ENCODE results near the gene MDM2. TPM values are rescaled to one million over a fixed set of nuclear protein-coding genes. Genes with fewer than 3 reads are reported as not detected.

MDM2 gene
- total RNA-seq, 2 experiments from 2014 or later = 143 to 318 TPM

GRCh38 chr12:68827895-68828671, 20.1 kb downstream of the MDM2 start:
- intact Hi-C loops (cut with micrococcal nuclease; ENCODE audit: unreplicated experiment) = no loop called here
- peaks cover 21% of the 10 kb centered on the region; the same call in 1 of the 2 replicates for H4K20me1 ChIP-seq (ENCODE audit: insufficient read depth, low read length)
- H3K4me2 ChIP-seq (ENCODE audit: low read length) = no peak overlapping the region
- H3K9me2 ChIP-seq (ENCODE audit: insufficient read depth, low read length) = no peaks in the 10 kb centered on the region
- peaks cover 61% of the 10 kb centered on the region for H3K79me2 ChIP-seq (ENCODE audit: insufficient read depth, low read depth, low read length)
- H3K9me3 ChIP-seq (ENCODE audit: low read length) = no peaks in the 10 kb centered on the region
- ChIA-PET POLR2A (interaction anchor here (0.8 to 1.3 kb wide), 7 partner anchors 8 to 55 kb away, joined by 3 to 9 read pairs (median 3); no protein-coding TSS in a partner anchor), CTCF (ENCODE audit: unreplicated experiment) (interaction anchor here (0.6 kb wide), 1 partner anchor 121 kb away, joined by 3 read pairs; no protein-coding TSS in a partner anchor)
- DNase-seq (ENCODE audit: low spot score) = no peak
- peaks cover 9% of the 10 kb centered on the region for H3K4me1 ChIP-seq (ENCODE audit: insufficient read depth, low read length, poor library complexity, severe bottlenecking)
- no peak overlapping the region for H2AFZ ChIP-seq (ENCODE audit: low read length)
- H3K4me3 ChIP-seq (ENCODE audit: low read depth, low read length, poor library complexity, severe bottlenecking) = no peak overlapping the region
- peaks cover 97% of the 10 kb centered on the region for H3K36me3 ChIP-seq (ENCODE audit: insufficient read depth, low read length)
- BruUV-seq (replicated peaks) = no TSS peak
- no peak overlapping the region for H3K27ac ChIP-seq (ENCODE audit: low read depth, low read length, poor library complexity, severe bottlenecking)
- TF ChIP-seq EZH2phosphoT487 (IDR thresholded peaks at IDR 0.05; ENCODE audit: borderline replicate concordance, low read depth, low read length) = no peak
- no peak for TF ChIP-seq CTCF (conservative IDR thresholded peaks at IDR 0.05; ENCODE audit: low read length)

- no peaks in the 10 kb centered on the region for H3K9me3 ChIP-seq (ENCODE audit: low read length)
- H3K4me1 ChIP-seq (ENCODE audit: insufficient read depth, low read length, poor library complexity, severe bottlenecking) = peaks cover 9% of the 10 kb centered on the region
- peaks cover 59% of the 10 kb centered on the region; the same call in 1 of the 2 replicates for H3K79me2 ChIP-seq (ENCODE audit: insufficient read depth, low read depth, low read length)
- no TSS peak for BruUV-seq (replicated peaks)
- TF ChIP-seq EZH2phosphoT487 (IDR thresholded peaks at IDR 0.05; ENCODE audit: borderline replicate concordance, low read depth, low read length) = no peak
- TF ChIP-seq CTCF (conservative IDR thresholded peaks at IDR 0.05; ENCODE audit: low read length) = no peak
- H2AFZ ChIP-seq (ENCODE audit: low read length) = no peak overlapping the region
- H4K20me1 ChIP-seq (ENCODE audit: insufficient read depth, low read length) = peaks cover 19% of the 10 kb centered on the region
- ChIA-PET POLR2A (interaction anchor here (1.0 to 1.3 kb wide), 6 partner anchors 9 to 55 kb away, joined by 3 to 9 read pairs (median 4); no protein-coding TSS in a partner anchor), CTCF (ENCODE audit: unreplicated experiment) (no interaction called here)
- no peaks in the 10 kb centered on the region for H3K9me2 ChIP-seq (ENCODE audit: insufficient read depth, low read length)
- no peak overlapping the region for H3K4me3 ChIP-seq (ENCODE audit: low read depth, low read length, poor library complexity, severe bottlenecking)
- no peak for DNase-seq (ENCODE audit: low spot score)
- no peak overlapping the region for H3K4me2 ChIP-seq (ENCODE audit: low read length)
- intact Hi-C loops (cut with micrococcal nuclease; ENCODE audit: unreplicated experiment) = no loop called here
- H3K27ac ChIP-seq (ENCODE audit: low read depth, low read length, poor library complexity, severe bottlenecking) = no peak overlapping the region
- H3K36me3 ChIP-seq (ENCODE audit: insufficient read depth, low read length) = peaks cover 96% of the 10 kb centered on the region
Measured at GRCh38 chr12:68828672-68829068, 20.7 kb downstream of the MDM2 start.

GRCh38 chr12:68831272-68831671, 23.3 kb downstream of the MDM2 start:
- Histone ChIP-seq H3K9me3 (ENCODE audit: low read length) (no peaks in the 10 kb centered on the region), H3K9me2 (ENCODE audit: insufficient read depth, low read length) (no peaks in the 10 kb centered on the region), H3K4me3 (ENCODE audit: low read depth, low read length, poor library complexity, severe bottlenecking) (no peak overlapping the region), H2AFZ (ENCODE audit: low read length) (no peak overlapping the region), H3K36me3 (ENCODE audit: insufficient read depth, low read length) (peaks cover 96% of the 10 kb centered on the region), H4K20me1 (ENCODE audit: insufficient read depth, low read length) (peaks cover 17% of the 10 kb centered on the region), H3K4me2 (ENCODE audit: low read length) (no peak overlapping the region), H3K27ac (ENCODE audit: low read depth, low read length, poor library complexity, severe bottlenecking) (no peak overlapping the region), H3K4me1 (ENCODE audit: insufficient read depth, low read length, poor library complexity, severe bottlenecking) (peaks cover 9% of the 10 kb centered on the region), H3K79me2 (ENCODE audit: insufficient read depth, low read depth, low read length) (peaks cover 60% of the 10 kb centered on the region; the same call in 1 of the 2 replicates)
- ChIA-PET POLR2A (interaction anchor here (0.6 to 1.2 kb wide), 6 partner anchors 9 to 256 kb away, joined by 3 to 5 read pairs (median 4); no protein-coding TSS in a partner anchor), CTCF (ENCODE audit: unreplicated experiment) (no interaction called here)
- intact Hi-C loops (cut with micrococcal nuclease; ENCODE audit: unreplicated experiment) = no loop called here
- no peak for DNase-seq (ENCODE audit: low spot score)
- no TSS peak for BruUV-seq (replicated peaks)
- TF ChIP-seq EZH2phosphoT487 (IDR thresholded peaks at IDR 0.05; ENCODE audit: borderline replicate concordance, low read depth, low read length) (no peak), CTCF (conservative IDR thresholded peaks at IDR 0.05; ENCODE audit: low read length) (no peak)

All from OCI-LY7 (cell line).